ENCODE results near the gene FBXL13.
A peak's percentile ranks its signal among the peaks of the same experiment; 100 is the strongest.
"Not testable (repeated sequence)": the region's sequence is repeated elsewhere in the genome, so short reads cannot be mapped to it uniquely, and the experiment has no call there.

Gene FBXL13

DNA sequence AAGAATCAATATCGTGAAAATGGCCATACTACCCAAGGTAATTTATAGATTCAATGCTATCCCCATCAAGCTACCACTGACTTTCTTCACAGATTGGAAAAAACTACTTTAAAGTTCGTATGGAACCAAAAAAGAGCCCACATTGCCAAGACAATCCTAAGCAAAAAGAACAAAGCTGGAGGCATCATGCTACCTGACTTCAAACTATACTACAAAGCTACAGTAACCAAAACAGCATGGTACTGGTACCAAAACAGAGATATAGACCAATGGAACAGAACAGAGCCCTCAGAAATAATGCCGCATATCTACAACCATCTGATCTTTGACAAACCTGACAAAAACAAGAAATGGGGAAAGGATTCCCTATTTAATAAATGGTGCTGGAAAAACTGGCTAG is 53.7 kb downstream of the FBXL13 start:
- DNase-seq = not testable (repeated sequence)

DNA sequence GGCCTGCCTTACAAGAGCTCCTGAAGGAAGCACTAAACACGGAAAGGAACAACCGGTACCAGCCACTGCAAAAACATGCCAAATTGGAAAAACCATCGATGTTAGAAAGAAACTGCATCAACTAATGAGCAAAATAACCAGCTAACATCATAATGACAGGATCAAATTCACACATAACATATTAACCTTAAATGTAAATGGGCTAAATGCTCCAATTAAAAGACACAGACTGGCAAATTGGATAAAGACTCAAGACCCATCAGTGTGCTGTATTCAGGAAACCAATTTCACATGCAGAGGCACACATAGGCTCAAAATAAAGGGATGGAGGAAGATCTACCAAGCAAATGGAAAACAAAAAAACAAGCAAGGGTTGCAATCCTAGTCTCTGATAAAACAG is 56.3 kb downstream of the FBXL13 start:
- DNase-seq = not testable (repeated sequence)

DNA sequence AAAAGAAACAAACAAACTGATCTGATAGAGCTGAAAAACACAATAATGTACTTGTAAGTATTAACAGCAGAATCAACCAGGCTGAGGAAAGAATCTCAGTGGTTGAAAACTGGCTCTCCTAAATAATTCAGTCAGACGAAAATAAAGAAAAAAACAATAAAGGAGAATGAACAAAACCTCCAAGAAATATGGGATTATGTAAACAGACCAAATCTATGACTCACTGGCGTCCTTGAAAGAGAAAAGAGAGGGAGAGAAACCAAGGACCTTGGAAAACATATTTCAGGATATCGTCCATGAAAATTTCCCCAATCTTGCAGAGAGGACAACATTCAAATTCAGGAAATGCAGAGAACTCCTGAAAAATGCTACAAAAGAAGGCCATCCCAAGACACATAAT is 62.9 kb downstream of the FBXL13 start:
- DNase-seq = no peak

DNA sequence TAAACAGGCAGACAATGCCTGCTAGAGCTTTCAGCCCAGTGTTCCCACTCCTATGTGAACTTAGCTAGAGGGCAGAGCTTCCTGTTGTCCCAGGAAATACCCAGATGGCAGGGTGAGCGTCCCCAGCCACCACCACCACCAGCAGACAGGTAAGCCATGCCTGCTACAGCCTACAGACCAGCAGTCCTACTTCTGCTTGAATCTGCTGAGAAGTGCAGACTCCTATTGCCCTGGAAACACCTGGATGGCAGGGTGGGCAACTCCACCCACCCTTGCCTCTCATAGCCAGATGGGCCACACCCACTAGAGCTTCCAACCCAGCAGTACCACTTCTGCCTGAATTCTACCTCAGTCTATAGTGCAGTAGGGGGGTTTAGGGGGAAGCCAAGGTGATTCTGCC is 64.4 kb downstream of the FBXL13 start:
- no peak for DNase-seq

DNA sequence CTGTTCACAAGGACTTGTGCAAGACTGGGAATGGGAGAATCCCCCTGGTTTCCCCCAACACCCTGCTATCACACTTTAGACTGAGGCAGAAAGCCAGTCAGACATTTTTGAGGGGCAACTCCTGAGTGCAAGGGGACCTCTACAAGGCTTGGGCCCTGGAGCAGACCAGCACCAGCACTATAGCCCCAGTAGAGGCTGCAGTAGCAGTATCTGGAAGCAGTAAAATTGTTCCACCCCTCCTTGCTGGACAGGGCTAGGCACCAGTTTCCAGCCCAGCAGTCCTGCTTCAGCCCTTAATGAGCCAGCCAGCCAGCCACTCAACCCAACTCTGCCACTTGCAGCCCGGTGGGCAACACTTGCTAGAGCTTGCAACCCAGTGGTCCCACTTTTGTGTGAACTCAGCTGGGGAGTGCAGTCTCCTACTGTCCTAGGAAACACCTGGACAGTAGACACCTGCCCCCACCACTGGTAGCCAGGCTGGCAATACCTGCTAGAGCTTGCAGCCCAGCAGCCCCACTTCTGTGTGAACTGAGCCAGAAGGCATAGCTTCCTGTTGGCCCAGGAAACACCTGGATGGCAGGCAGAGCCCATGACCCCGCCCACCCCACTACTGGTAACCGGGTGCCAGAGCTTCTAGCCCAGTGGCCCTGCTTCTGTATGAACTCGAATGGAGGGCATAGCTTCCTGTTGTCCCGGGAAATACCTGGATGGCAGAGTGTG is 65.0 kb downstream of the FBXL13 start:
- no peak for DNase-seq

DNA sequence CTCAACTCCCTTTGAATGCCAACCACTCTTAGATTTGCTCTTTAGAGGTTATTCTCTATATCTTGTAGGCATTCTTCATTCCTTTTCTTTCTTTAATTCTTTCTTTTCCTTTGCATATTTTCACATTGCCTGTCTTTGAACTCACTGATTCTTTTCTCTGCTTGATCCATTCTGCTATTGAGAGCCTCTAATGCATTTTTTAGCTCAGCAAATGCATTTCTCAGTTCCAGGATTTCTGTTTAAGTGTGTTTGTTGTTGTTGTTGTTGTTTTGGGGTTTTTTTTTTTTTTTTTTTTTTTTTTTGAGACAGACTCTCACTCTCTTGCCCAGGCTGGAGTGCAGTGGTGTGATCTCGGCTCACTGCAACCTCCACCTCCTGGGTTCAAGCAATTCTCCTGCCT is 71.6 kb downstream of the FBXL13 start:
- DNase-seq = no peak

DNA sequence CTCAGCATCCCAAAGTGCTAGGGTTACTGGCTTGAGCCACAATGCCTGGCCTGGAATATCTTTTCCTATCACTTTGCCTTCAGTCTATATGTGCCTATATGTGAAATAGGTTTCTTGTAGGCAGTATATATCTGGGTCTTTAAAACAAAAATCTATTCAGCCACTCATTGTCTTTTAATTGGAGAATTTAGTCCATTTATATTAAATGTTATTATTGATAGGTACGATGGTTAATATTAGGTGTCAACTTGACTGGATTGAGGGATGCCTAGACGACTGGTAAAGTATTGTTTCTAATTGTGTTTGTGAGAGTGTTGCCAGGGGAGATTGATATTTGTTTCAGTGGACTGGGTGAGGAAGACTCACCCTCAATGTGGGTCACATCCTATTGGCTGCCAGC is 73.4 kb downstream of the FBXL13 start:
- DNase-seq = no peak

DNA sequence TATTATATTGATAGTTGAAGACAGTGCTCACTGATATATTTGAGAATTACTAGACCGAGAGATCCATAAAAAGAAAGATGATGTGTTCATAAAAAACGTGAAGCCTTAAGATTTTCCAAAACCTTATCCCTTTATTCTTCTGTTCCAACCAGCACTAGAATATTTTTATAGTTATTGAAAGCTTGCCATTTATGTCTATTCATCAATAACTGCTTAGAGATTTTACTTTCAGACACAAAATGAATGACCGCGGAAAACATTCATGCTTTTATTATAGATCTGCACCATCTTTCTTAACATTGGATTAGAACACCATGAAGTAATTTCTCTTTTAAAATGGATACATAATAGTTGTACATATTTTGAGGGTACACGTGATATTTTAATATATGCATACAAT is 77.6 kb downstream of the FBXL13 start:
- no peak for DNase-seq

DNA sequence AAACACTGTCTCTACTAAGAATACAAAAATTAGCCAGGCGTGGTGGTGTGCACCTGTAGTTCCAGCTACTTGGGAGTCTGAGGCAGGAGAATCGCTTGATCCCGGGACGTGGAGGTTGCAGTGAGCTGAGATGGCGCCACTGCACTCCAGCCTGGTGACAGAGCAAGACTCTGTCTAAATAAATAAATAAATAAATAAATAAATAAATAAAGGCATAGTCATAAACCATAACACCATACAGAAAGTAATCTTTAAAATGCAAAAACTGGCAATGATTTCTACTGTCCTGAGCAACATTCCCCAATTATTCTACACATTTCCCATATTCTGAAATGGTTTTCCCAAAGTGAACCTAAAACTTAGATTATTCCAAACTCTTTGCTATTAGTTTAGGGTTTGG is 79.0 kb downstream of the FBXL13 start:
- DNase-seq = not testable (repeated sequence)

DNA sequence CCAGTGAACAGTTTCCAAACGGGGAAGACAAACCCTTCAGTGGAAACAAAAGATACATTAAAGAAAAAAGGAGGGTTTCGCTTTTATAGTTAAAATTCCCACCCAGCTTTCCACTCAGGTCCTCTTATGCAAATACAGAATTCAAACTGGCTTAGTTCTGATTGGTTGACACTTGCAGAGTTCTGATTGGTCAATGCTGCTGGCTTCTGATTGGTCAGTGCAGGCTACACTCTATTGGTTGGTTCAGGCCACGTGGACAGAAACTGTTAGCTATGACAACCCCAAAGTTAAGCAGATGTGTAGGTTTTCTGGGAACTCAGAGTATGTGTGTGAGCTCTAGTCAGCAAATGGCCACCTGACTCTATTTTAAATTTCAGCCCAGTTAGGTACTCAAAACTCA is 80.0 kb downstream of the FBXL13 start:
- DNase-seq = no peak

DNA sequence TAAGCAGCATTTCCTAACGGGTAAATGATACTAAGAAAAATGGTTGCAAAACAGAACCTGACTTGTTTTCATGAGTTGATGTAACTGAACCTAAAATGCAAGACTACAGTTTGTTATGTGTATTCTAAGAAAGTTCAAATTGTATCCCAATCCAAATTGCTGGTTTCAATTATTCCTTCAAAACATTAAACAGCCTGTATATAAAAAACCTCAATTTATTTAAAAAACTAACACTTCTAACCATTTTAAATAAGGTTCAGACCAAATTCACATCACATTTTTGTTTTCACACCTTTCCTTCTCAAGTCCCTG is 80.9 kb downstream of the FBXL13 start:
- DNase-seq = no peak

DNA sequence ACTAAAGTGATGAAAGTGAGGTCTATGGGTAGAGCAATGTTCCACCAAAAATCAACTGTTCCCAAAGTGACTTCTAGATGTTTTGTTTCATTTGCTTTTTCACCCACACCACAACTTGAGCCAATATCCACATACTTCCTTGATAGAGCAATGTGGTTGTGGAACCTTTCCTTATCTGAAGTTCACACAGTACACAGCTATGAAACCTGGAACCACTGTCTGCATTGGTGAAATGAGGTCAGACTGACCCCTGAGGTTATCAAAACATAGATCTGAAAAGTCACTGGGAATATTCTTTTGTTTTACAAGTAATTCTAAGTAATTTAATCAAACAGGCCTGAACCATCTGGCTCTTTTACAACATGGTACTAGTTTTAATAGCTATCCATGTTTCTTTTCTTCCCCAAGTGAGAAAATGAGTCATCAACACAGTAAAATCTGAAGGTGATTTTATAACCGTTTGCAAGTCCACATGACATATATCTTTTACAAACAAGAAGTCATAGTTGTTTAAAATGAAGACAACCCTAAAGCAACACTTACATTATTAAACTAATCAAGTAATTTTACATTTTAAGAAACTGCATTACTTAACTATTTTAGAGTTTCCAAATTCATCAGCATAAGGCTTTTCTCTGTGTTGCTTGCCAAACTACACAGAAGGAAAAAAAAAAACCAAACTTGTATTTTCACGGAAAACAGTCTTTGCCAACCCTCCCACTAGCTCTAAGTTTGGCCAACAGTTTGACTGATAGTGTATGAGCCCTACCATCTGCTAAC is 81.5 kb downstream of the FBXL13 start:
- DNase-seq = peak in 1 of 2 experiments; percentile 60

DNA sequence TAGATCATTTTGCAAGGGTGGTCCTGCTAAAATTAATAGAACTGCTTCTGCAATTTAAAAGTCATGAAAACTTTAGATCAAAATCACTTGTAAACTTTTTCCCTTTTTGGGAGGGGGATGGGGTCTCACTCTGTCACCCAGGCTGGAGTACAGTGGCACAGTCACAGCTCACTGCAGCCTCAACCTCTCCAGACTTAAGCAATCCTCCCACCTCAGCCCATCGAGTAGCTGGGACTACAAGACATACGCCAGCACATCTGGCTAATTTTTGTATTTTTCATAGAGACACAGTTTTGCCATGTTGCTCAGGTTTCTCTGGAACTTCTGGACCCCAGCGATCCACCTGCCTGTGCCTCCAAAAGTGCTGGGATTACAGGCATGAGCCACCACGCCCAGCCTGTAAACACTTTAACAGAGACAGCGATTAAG is 82.1 kb downstream of the FBXL13 start:
- no peak for DNase-seq

DNA sequence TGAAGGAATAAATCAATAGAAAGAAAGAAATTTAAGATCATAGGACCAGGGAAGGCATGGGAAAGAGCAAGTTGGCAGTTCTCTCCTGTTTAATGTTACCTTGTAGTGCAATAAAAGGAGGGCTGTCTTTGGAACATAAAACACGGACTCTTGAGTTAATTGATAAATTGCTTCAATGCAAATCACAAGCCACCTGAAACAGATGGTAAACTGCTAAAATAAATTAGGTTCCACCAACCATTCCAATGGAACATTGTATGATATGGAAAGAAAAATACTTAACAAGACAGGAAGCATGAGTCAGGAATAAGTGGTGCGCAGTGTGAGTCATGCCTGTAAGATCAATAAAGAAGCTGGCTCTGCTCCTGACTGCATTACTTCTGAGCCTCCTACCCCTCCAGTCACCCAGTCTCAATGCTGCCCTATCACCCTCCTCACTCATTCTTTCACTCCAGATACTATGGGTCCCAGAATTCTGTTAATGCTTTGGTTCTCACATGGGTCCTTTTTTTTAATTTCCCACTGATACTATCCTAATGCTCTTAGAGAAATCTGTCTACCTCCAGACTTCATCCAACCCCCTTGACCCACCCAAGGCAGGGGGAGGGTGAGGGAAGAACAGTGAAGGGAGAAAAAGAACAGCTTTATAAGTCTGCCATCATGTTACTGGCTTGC is 82.9 kb downstream of the FBXL13 start:
- DNase-seq = peak; percentile 56 to 93

DNA sequence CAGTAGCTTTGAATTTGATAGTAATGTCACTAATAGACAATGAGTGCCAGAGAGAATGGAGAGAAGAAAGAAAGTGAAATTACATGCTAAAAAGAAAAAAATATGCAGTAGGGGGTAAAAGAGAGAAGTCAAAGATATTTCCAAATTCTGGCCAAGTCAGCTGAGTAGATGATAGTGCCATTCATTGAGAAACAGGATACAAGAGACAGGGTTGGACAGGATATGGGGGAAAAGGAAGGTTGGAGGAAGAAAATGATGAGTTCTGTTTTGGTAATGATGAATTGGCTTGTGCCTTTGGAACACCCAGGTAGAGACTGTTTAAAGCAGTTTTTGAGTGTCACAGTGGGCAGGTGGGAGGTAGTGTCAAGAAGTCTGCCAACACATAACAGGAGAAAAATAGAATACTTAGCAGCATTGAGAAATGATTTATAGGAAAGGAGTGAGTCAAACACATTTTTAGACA is 83.5 kb downstream of the FBXL13 start:
- DNase-seq = no peak

DNA sequence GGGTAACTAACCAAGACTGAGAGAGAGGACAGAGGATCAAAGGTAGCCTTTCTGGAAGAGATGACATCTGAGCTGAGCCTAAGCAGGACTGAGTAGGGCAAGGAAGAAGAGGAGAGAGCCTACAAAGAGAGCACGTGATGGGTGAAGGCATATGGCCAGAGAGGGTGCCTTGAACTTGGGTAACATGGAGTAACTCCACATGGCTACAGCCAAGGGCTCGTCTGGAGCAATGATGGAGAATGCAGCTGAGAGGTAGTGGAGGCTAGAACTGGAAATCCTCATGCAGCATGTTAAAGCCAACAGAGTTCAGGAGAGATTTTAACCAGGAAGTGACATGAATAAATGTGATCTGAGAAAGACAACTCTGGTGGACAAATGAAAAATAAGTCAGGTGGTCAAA is 84.0 kb downstream of the FBXL13 start:
- DNase-seq = no peak

DNA sequence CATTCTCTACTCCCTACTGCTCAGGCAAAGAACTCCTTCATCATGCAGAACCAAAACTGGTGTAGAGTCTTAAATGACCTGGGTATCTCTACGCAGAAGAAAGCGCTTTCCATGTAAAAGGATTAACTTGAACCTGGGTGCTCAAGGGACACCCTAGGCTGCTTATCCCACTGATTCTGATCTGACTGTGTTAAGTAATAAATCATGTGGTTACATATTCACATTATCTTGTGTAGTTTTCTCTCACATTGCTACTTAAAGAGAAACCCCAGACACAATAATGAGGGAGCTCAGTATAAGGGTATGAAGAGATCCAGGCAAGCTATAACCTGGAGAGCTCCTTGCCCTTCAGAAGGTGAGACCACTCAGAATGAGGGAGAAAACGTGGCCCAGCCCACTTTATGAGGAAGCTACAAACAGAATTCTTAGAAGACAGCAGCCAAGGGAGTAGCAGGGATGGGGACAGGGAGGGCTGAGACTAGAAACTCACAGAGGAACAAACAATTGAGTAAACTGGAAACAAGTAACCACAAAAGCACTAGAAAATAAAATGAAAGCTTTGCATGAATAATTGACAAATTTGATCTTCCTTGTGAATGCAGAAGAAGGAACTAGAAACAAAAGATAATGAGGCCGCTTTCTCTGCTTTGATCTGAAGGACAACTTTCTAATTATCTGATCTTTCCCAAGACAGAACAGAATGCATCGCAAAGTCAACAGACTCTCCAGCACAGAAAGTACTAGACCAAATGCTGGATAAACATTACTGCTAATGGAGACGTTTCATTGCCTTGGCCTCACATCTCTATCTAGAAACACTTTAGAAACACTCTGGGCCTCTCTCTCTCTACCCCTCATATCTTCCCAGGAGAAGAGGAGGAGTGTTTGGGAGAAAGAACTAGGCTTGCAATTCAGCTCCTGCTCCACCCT is 85.7 kb downstream of the FBXL13 start:
- DNase-seq = no peak

DNA sequence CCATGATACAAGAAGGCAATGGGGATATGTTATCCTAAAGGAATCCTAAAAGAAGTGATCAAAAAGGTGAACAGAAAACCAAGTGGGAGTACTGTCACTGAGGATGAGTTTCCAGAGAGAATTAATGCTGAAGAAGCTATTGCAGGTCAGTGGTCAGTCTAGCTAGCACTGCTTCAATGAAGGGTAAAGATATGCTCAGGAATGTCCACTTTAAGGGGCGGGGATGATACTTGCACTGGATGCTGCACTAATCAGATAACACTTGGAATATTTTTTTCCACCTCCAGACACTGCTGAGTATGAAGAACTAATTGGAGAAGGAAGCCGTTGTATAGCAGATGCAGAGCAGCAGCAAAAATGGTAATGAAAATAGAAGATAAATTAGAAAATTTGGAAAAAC is 86.5 kb downstream of the FBXL13 start:
- DNase-seq = no peak

DNA sequence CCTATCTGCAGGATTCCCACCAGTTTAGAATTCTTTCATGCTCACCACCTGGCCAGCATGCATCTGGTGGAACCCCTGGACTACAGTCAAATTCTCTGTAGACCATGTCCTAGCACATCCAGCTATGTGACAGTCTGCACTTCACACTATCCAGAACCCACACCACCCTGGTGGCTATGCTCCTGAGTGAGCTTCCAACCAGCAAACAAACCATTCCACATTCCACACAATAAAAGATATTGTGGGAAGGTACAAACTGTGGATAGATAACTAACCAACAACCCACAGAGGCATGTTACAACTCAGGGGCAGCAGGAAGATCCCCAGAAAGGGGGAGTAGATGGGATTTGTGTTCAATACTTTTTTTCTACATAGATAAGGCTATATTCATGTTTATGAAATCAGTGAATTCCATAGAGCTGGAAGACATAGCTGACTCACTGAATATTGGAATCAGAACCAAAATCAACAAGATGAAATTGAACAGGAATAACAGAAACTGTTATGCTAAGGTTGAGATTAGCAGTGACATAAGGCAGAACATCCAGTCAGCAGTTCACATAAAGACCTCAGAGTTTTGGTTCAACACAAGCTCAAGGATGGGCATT is 89.3 kb downstream of the FBXL13 start:
- no peak for DNase-seq

DNA sequence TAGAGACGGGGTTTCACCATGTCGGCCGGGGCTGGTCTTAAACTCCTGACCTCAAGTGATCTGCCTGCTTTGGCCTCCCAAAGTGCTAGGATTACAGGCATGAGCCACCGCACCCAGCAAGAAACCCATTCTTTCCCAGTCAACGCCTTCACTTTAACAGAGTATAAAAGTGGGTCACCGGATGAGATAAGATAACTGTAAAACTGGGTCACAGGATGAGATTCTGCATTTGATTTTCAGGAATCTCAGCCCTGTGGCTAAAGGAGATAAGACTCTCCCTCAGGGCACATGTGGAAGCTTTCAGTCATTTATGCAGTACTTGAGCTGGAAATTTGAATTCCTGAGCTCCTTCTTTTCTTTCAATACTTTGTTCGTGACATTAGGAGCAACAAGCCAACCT is 91.0 kb downstream of the FBXL13 start:
- no peak for DNase-seq

DNA sequence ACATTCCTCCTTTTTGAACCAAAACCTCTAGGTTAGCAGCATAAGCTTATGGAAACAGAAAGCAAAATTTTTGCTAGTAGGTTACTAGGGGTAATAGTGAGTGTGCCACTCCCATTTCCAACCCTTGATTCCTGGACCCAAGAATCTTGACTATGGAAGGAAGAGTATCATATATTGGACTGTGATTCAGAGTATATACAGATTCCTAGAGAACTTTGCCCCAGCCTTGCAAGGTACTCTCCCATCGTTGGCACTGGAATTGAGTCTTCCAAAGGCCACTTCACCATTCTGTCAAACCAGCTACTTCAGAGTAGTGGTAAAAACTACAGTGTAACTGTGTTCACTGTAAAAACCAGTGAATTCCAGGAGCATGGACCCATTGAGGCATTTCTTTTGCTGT is 92.4 kb downstream of the FBXL13 start:
- no peak for DNase-seq

DNA sequence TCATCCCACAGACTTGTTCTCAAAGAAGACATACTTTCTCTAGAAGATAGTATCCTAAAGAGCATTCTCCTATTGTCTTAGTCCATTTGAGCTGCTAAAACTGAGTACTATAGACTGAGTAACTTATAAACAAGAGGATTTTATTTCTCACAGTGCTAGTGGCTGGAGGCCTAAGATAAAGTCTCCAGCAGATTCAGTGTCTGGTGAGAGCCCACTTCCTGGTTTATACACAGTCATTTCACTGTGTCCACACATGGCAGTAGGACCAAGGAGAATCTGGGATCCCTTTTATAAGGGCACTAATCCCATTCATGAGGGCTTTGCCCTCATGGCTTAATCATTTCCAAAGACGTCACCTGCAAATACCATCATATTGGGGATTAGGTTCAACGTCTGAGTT is 93.1 kb downstream of the FBXL13 start:
- DNase-seq = no peak

DNA sequence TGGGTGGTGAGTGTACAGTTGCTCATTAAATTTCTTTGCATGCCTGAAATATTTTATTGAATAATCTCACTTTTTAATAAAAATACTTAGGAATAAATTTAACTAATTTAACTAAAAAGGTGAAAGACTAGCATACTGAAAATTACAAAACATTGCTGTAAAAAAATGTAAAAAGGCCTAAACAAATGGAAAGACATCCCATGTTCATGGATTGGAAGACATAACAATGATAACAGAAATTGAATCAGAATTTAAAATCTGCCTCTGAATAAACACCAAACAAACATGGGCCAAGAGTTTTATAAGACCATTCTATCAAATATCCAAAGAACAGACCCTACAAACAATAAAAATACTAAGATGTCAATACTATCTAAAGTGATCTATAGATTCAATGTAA is 94.9 kb downstream of the FBXL13 start:
- no peak for DNase-seq

Measured in SW 1271 (cell line).